Activated CD8-positive, alpha-beta memory T cell treated with anti-CD3 and anti-CD28 coated beads for 24 hours (primary cell): ENCODE results near the gene PDGFA.
"Not testable (repeated sequence)": the region's sequence is repeated elsewhere in the genome, so short reads cannot be mapped to it uniquely, and the experiment has no call there.

Experiments used
- DNase-seq: peaks from one replicate; pipeline ENCODE4 v3.0.0-alpha.2; 2020

The PDGFA gene

DNA sequence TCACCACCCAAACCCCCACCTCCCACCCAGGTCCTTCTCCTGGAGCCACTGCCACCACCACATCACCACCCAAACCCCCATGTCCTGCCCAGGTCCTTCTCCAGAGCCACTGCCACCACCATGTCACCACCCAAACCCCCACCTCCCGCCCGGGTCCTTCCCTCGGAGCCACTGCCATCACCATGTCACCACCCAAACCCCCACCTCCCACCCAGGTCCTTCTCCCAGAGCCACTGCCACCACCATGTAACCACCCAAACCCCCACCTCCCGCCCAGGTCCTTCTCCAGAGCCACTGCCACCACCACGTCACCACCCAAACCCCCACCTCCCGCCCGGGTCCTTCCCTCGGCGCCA is 31.9 kb upstream of the PDGFA start:
- DNase-seq: not testable (repeated sequence)

DNA sequence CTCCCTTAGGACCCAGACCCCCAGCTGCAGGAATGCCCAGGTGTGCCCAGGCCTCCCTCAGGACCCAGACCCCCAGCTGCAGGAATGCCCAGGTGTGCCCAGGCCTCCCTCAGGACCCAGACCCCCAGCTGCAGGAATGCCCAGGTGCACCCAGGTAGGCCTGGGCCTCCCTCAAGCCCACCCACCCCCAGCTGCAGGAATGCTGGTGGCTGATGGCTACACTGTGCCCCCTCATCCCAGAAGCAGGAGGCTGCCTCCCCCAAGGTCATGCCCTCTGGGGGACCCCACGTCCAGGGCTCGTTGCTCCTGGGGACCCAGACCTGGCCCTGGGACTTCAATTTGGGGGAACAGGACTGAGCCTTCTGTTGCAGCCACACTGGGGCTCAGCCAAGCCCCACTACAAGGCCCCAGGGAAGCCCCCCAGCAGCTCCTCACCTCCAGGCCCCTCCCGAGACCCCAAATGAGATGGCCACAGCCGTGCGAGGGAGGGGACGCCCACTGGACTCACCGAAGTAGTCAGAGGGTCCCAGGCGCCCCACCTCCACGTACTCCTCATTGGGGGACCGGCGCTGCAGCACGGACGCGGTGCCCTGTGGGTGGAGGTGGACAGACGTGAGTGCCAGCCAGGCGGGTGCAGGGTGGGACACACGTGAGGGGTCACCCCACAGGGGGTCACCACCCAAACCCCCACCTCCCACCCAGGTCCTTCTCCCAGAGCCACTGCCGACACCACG is 31.4 kb upstream of the PDGFA start:
- DNase-seq: no peak

DNA sequence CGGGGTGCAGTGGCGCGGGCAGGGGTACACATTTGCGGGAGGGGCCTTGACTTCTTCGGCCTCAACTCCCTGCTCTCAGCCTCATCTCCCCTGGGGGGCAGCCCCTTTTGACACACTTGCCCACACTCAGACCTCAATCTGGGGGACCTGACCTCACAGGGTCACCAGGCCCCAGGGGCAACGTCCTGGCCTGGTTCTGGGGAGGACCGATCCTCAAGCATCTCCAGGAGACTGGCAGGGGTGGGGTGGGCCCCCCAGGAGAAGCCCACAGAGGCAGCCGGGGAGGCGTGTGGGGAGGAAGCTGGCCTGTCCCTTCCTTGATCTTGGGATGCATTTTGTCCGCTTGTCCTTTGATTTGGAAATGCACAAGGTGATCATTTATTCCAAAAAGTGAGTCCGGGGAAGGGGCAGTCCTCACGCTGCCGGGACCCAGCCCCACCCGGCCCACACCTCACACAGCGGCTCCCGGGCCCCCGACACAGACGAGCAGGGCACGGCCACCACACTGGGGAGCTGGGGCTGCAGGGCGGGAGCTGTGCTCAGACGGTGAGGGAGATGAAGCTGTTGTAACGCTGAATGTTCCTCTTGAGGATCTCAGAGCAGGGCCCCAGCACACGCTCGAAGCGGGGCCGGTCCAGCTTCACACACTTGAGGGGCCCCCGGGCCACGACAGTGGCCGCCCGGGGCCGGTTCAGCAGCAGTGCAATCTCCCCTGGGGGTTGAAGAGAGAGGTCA is 30.4 kb upstream of the PDGFA start:
- no peak for DNase-seq

DNA sequence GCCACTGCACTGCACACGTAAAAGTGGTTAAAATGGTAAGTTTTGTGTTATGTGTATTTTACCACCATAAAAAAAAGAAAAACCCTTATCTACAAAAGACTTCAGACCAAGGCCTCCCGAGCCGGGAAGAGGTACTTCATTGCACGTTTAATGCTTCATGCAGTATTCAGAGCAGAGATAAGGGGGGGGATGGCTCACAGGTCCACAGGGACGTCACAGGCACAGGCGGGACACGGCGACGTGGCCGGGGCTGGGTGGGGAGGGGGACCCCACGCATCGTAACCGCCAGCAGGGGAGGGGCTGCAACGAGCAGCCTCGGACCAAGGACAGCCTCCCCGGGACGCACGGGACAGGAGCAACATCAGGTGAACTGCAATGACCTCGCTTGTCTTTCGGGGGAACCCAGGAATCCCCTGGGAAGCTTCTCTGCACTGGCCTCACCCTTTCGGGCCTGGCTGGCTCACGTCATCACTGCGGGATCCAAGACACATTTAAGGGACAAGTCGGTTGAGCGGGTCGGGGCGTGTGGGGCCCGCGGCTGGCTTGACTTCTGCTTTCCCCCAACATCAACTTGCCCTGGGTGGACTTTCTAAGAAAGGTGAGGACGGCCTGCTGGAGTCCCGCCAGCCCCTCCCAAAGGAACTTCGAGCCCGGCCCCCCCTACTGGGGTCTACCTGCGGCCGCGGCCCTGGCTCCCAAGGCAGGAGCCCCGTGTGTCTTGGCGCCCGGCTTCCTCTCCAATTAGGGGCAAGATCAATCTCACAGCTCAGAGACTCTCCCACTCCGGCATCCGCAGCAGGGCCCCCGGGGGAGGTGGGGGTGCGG is 29.6 kb upstream of the PDGFA start:
- DNase-seq: no peak

DNA sequence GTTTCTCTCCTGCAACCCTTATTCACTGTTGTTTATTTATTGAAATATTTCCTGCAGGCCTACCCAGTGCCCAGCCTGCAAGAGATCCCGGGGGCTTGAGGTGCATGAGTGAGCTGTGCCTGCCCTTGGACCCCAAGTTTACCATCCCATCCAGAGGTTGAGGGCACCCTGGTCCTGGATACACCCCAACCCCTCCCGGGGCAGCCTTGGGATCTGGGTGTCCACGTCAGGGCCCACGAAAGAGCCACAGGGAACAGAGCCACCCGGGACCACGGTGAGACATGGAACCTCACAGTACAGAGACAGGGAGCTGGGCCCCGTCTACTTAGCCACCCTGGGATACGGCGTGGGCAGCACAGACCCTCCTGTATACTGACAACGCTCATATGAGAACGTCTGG is 28.8 kb upstream of the PDGFA start:
- DNase-seq: no peak

DNA sequence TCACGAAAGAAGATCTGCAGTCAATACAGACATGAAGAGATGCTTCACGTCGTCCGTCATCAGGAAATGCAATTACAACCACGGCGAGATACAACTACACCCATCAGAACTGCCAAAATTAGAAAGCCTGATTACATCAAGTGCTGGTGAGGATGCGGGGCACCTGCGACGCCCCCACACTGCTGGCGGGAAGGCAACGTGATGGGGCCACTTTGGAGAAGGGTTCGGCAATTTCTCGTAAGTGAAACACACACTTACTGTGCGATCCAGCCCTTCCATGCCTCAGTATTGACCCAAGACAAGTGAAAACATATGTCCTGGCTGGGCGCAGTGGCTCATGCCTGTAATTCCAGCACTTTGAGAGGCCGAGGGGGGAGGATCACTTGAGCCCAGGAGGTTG is 25.8 kb upstream of the PDGFA start:
- no peak for DNase-seq

DNA sequence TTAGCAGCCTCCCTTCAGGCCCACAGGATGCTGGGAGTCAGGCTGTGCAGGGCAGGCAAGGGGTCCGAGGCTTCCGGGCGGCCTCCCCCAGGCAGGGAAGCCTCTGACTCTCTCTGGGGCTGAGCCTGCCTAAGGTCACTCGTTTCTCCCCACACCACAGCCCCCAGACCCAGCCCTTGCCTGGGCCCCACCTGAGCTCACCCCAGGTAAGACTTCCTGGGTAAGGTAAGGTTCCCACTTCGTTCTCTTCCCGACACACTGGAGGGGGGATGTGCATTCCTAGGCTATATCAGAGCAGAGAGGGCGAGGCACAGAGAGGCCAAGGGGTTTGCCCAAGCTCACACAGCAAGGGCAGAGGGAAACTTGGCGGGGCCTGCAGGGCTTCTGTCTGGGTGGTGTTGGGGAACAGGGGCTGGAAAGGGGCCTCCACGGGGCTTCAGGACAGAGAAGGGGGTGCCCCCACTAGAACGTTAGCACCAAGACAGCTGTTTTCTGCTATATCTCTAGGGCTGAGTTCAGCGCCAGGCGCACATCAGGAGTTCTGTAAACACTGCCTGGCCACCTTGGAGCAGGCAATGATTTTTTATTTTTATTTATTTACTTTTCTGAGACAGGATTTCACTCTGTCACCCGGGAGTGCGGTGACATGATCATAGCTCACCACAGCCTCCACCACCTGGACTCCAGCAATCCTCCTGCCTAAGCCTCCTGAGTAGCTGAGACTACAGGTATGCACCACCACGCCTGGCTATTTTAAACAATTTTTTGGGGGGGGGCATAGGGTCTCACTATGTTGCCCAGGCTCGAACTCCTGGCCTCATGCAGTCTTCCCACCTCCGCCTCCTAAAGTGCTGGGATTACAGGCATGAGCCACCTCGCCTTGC is 24.9 kb upstream of the PDGFA start:
- no peak for DNase-seq

DNA sequence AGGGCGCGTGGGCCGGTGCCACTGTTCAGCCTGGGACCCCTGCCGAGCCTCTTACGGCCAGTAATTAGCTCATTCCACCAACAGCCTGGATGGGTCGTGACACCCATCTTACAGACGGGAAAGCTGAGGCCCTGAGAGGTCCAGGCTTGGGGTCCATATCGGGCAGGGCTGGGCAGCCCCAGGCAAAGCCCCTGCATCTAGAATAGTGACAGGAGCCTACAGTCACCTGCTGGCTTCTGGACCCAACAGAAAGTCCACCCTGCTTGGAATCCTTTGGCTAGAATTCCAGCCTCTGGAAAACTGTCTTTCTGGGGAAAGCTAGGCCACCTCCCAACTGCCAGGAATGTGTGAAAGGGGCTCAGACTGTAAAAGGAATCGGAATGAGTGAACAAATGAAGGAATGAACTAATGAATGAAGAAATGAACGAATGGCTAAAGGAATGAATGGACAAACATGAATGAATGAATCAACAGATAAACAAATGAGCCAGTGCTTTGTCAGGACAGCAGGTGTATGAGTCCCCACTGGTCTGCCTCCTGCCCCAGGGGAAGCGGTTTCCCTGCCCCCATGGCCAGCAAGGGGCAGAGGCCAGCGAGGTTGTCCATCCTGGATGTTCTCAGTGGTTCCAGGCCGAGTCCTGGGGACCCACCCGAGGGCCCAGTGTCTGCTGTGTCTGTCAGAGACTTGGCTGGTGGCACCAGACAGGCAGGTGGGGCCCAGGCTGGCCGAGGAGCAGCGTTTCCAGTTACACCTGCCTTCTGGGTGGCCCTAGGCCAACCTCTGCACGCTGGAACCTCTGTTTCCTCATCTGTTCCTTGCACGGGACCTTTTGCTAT is 24.1 kb upstream of the PDGFA start:
- DNase-seq: no peak

DNA sequence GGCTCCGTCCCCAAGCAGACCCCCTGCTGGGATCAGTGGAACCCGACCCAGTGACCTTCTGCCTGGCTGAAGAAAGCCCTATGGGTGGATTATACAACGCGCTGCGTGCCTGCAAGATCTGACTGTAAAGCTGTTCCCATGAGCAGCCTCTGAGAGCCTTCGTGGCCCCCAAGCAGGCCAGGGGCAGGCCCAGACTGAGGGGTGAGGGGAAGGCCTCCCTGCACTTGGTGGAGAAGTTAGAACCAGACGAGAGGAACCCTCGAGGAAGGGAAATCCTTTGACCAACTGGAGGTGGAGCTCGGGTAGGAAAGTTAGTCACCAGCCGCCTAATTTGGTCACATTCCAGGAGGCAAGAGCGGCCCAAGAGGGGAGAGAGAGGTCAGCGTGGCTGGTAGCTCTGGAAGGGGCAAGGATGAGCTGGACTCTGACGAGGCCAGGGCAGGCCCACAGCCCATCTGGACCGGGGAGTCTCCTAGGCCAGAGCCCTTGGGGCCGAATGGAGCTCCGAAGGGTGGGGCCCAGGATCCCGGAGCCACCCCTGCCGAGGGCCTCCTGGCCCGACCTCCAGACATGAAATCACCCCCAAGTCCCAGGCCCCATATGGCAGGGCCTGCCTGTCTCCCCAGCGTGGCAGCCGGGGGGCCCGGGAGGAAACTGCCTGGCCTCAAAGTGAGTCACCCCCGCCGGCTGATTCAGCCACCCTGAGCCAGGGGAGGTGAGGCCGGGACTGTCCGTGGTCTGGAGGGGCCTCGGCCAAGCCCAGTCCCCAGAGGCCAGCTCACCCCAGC is 23.3 kb upstream of the PDGFA start:
- no peak for DNase-seq

DNA sequence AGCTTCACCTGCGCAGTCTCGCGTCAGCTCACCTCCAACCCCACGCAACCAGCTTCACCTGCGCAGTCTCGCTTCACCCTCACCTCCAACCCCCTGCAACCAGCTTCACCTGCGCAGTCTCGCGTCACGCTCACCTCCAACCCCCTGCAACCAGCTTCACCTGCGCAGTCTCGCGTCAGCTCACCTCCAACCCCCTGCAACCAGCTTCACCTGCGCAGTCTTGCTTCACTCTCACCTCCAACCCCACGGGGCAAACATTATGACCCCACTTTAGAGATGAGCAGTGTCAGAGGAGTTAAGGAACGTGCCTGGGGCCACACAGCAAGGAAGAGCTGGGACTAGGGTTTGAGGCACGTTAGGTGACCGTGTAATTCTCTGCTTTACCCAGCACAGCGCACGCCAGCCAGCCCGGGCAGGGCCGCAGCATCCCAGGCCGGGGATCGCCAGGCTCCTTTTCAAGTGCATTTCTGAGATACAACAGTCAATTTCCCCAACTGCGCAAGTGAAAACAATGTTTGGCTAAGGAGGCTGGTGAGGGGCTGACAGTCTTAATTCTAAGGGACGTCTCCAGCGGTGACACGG is 22.6 kb upstream of the PDGFA start:
- no peak for DNase-seq

DNA sequence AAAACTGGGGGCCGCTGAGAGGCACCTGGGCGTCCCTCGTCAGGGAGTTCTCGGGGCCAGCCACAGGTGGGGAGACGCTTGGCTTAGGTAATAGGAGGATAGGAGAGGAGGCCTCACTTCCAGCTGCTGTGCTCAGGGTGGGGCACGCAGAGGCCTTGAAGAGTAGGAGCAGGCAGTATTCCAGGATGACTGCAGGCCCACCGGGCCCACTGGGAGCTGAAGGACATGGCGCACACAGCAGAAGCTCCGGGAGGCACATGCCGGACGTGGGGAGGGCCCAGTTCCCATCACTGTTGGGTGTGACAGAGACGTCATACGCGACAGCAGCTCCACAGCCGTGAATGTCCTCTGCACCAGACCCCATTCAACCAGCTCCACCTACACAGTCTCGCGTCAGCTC is 22.0 kb upstream of the PDGFA start:
- no peak for DNase-seq

DNA sequence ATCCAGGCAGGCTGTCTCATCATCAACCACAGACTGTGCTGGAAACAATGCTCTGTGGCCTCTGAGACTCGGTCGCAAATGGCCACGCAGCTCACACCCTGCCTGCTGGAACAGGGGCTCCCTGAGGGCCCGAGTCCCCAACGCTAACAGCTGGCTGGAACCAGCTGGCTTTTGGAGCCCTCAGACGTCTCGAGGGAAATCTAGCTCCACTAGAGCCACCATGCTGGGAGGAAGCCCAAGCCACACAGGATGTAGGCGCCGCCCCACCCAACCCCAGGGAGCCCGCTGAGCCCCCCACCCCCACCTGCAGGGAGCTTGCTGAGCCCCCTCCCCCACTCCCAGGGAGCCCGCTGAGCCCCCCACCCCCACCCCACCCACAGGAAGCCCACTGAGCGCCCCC is 21.4 kb upstream of the PDGFA start:
- no peak for DNase-seq

DNA sequence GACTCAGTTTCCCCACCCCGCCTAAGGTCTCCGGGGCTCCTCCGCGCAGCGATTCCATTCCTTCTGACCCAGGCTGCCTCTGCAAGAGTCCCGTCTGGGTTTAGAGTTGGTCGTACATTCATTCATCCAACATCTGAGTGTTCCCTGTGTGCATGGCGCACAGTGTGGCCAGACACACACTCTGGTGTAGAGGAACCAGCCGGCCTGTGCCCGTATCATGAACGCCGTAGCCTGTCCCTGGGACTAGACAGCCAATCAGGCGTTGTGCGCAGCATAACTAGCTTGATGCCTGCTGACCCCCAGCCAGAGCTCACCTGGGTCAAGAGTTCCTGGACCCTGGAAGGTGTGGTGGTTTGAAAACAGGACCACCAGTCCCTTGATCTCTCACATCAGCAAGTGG is 20.9 kb upstream of the PDGFA start:
- DNase-seq: no peak

DNA sequence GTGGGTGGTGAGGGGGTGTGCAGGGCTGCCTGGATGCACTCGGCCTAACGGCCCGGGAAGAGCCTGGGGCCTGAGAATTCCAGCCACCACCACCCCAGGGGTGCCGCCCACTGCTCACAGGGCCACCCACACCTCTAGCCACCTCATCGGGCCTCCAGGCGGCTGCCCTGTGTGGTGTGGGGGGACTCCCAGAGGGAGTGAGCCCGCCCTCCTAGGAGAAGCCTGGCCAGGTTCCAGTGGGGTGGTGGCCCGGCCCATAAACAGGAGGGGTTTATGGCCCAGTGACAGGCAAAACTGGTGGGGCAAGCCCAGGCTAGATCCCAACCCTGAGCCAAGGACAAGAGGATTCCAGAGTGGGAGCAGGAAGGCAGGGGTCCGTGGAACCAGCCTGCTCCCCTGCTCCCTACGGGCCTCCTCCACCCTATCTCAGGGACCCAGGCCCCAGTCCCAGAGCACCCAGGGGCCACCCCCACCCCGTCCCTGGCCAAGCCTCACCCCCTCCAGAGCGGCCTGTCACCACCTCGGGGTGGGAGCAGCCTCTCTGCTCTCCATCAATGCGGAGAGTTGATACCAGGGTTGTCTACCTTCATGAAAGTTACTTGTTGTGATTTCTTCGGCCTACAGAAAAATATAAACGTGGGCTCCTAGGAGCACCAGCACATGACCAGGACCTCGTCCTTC is 20.2 kb upstream of the PDGFA start:
- no peak for DNase-seq

DNA sequence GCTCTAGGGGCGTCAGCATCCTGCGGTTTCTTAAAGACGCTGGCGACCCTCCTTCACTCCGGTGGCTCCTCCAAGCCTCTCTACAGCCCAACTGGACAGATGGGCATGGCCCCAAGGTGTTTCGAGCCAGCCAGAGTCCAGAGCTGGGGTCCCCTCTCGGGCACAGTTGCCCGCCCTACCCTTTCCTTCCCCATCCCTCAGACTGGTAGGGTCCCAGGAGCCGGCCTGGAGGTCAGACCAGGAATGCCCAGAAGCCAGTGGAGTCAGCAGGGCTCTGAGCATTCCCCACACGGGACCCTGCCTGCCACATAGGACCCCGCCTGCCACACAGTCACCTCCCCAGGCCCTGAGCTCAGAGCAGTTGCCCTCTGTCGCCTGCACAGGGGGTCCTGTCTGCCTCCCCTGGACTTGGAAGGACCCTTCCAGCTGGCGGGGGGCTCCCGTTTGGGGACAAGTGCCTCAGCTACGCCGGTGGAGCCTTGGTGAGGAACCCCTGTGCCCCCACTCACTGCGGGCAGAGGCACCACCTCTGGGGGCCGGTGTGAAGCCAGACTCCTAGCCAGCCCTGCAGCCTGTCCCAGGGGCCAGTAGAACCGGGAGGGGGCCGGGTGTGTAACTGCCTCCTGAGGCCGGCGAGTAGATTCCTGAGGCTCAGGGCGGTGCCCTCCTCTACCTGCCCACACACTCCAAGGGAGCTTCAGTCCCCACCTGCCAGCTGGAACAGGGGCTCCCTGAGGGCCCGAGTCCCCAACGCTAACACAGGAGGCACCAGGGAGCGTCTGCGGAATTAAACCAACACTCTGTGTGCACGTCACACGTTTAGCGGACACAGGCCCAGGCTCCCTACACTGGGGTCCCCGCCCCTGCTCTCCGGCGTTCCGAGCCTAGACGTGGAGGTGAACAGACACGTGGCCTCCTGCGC is 19.4 kb upstream of the PDGFA start:
- DNase-seq: no peak

DNA sequence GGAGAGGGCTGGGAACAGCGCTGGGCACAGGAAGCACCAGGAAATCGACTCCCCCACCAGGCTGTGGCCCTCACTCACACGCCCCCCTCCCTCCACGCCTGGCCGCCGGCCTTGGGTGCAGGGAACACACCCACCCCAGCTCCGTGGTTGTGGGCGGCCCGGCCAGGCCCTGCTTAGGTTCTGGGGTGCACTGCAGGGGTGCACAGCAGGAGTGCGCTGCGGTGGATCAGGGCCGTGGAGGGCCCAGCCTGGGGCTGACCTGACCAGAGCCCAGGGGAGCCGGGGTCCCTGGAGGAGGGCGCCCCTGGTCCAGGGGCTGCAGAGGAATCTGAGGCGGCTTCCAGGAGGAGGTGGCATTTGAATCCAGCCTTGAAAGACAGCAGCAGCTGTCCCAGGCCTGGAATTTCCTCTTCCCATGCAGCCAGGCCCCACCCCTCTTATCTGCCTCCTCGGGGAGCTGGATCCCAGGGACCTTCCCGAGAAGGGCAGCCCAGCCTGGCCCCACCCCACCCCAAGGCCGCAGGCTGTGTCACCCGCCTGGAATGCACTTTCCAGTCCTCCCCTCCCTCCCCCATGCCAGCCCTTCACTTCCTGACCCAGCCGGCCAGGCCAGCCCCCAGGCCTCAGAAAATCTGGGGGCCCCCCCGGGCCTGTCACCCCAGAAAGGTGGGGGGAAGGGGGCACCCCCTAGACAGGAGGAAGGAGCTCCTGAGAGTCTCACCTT is 18.4 kb upstream of the PDGFA start:
- no peak for DNase-seq

DNA sequence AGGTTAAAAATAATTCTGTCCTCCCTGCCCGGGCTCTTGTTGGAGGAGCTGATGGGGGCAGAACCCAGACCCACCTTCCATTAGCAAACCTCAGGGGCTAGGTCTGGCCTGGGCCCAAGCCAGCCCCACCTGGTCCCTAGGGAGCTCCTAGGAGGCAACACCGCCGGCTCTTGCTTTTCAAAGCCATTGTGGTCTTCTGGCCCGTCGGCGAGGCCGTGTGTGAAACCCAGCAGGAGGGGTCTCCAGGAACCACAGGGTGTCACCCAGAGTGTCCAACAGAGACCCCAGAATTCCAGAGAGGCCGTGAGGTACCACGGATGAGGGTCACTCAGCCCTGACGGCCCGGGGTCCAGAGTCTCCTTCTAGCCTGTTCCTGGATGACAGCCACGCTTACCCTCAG is 16.6 kb upstream of the PDGFA start:
- no peak for DNase-seq

DNA sequence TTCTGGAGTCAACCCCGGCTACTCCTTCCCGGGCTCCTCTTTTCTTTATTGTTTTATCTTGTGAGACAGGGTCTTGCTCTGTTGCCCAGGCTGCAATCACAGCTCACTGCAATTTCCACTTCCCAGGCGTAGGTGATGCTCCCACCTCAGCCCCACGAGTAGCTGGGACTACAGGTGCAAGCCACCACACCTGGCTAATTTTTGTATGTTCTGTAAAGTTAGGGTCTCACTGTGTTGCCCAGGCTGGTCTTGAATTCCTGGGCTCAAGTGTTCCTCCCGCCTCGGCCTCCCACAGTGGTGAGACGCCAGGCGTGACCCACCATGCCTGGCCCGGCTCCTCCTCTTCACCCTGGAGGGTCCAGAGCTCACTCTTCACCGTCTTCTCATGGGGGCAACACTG is 15.3 kb upstream of the PDGFA start:
- DNase-seq: no peak
